Measurements from ENCODE around the gene ZBTB16. TPM values are rescaled to one million over a fixed set of nuclear protein-coding genes. Genes with fewer than 3 reads are reported as not detected.

Gene ZBTB16
- polyA plus RNA-seq, 2 donors, result 4.6 to 9.6 TPM

DNA sequence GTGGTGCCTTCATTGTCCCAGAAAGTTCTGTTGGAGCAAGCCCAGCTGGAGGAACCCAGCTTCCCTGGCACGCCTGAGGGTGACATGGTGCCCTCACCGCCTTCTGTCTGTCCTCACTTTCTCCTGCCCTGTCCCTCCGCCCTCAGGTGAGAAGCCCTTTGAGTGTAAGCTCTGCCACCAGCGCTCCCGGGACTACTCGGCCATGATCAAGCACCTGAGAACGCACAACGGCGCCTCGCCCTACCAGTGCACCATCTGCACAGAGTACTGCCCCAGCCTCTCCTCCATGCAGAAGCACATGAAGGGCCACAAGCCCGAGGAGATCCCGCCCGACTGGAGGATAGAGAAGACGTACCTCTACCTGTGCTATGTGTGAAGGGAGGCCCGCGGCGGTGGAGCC lies 190.7 kb downstream of the ZBTB16 start:
- no peaks in the 10 kb centered on the region for H3K27me3 ChIP-seq (ENCODE audit: control insufficient read depth in 1 of 2, insufficient read depth in 2 of 2, low read length in 2 of 2)
- WGBS, 2 donors, result 92 to 93% methylated on average over 17 of the region's 17 CpGs
- no peaks in the 10 kb centered on the region for H3K9me3 ChIP-seq (ENCODE audit: control insufficient read depth in 2 of 2, insufficient read depth in 1 of 2, low read depth in 1 of 2, low read length in 1 of 2)
- H3K27ac ChIP-seq (ENCODE audit: low read depth in 2 of 2, low read length in 1 of 2), result no peak overlapping the region
- H3K4me3 ChIP-seq (ENCODE audit: low read depth in 1 of 2, low read length in 2 of 2), result no peak overlapping the region
- peaks cover 3 to 17% of the 10 kb centered on the region in 2 donors for H3K36me3 ChIP-seq (ENCODE audit: control insufficient read depth in 2 of 2, insufficient read depth in 2 of 2, low read length in 1 of 2)
- H3K4me1 ChIP-seq (ENCODE audit: control insufficient read depth in 2 of 2, insufficient read depth in 2 of 2, low read length in 1 of 2), result no peaks in the 10 kb centered on the region

DNA sequence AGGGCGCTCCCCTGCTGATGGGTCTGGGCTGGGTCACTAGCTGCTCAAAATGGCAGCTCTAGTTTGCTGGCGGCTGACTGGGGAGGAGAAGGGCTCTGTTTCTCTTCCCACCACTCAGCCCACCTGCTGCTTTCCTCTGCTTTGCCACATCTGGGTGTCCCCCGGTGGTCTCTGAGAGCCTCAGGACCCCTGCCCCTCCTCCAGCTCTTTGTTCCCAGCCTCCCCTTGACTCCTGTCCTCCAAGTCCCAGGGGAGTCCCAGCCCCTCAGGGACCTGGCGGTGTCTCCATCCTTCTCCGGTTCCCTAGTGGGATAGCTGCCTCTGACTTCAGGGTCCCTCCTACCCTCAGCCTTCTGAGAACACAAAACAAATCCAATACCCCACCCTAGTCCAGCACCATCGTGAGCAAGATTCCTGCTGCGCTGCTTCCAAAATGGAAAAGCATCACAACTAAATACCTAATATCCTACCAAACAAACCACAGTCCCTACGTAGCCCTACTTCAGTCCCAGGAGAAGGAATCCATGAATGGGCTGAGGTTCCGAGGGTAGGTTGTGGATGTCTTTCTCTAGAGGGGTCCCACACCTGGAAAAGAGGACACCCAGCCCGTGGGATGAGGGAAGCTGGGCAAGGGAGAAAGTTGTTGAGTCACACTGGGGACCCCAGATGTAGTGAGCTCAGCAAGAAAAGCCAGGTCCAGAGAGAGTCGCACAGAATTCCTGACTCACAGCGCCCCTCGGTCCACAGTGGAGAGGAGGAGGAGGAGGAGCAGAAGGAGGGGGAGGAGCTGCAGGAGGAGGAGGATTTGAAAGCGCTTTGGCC lies 191.7 kb downstream of the ZBTB16 start:
- Histone ChIP-seq H3K27me3 (ENCODE audit: control insufficient read depth in 1 of 2, insufficient read depth in 2 of 2, low read length in 2 of 2) (no peaks in the 10 kb centered on the region), H3K27ac (ENCODE audit: low read depth in 2 of 2, low read length in 1 of 2) (no peak overlapping the region), H3K9me3 (ENCODE audit: control insufficient read depth in 2 of 2, insufficient read depth in 1 of 2, low read depth in 1 of 2, low read length in 1 of 2) (no peaks in the 10 kb centered on the region), H3K4me3 (ENCODE audit: low read depth in 1 of 2, low read length in 2 of 2) (no peak overlapping the region), H3K36me3 (ENCODE audit: control insufficient read depth in 2 of 2, insufficient read depth in 2 of 2, low read length in 1 of 2) (peaks cover 3 to 17% of the 10 kb centered on the region in 2 donors), H3K4me1 (ENCODE audit: control insufficient read depth in 2 of 2, insufficient read depth in 2 of 2, low read length in 1 of 2) (no peaks in the 10 kb centered on the region)
- 85% methylated on average over 13 to 14 of the region's 14 CpGs for WGBS, 2 donors

DNA sequence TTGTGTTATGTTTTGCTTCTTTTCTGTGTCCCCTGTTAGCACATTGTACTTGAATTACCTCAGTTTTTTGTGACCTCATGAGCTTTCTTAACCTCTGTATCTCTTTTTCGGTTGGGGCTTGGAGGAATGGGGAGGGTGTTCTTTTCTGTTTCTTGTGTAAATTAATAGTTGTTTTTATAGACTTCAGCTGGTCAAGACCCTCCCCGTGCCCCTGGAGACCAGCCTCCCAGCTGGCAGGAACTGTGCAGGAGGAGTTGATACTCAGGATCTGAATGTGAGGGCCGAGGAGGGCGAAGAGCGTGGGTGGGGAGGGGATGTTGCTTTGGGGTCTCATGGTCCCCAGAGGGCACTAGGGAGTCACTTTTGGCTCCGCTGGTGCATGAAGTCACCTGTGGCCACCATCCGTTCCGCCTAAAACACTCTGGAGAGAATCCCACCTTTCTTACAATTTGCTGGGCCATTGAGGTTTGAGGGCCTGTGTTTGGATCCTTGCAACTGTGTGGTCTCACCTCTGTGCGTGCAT lies 192.4 kb downstream of the ZBTB16 start:
- Histone ChIP-seq H3K27ac (ENCODE audit: low read depth in 2 of 2, low read length in 1 of 2) (peak overlapping the region in 1 of 2 donors; percentile 39), H3K4me1 (ENCODE audit: control insufficient read depth in 2 of 2, insufficient read depth in 2 of 2, low read length in 1 of 2) (no peaks in the 10 kb centered on the region), H3K9me3 (ENCODE audit: control insufficient read depth in 2 of 2, insufficient read depth in 1 of 2, low read depth in 1 of 2, low read length in 1 of 2) (no peaks in the 10 kb centered on the region), H3K27me3 (ENCODE audit: control insufficient read depth in 1 of 2, insufficient read depth in 2 of 2, low read length in 2 of 2) (no peaks in the 10 kb centered on the region), H3K36me3 (ENCODE audit: control insufficient read depth in 2 of 2, insufficient read depth in 2 of 2, low read length in 1 of 2) (peaks cover 3 to 14% of the 10 kb centered on the region in 2 donors), H3K4me3 (ENCODE audit: low read depth in 1 of 2, low read length in 2 of 2) (no peak overlapping the region)
- WGBS, 2 donors, result 80 to 81% methylated on average over 9 of the region's 9 CpGs

DNA sequence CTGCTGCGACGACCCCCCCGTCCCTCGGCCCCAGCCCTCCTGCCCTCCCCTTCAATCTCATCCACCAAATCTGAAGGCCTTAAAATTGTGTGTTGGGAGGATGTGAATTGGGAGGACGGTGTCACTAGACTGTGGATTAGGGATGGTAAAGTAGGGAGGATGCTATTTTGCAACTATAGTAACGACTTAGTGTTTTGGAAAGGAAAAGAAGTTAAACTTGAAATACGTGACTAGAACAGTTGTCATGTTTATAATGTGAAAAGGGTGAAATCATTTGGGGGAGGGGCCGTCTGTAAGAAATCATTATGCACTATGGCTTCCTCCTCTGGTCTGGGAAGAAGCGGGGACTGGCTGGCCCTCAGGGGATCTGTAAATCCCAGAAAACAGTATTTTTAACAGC lies 193.3 kb downstream of the ZBTB16 start:
- peaks cover 0 to 2% of the 10 kb centered on the region in 2 donors for H3K4me1 ChIP-seq (ENCODE audit: control insufficient read depth in 2 of 2, insufficient read depth in 2 of 2, low read length in 1 of 2)
- no peaks in the 10 kb centered on the region for H3K9me3 ChIP-seq (ENCODE audit: control insufficient read depth in 2 of 2, insufficient read depth in 1 of 2, low read depth in 1 of 2, low read length in 1 of 2)
- no peak overlapping the region for H3K4me3 ChIP-seq (ENCODE audit: low read depth in 1 of 2, low read length in 2 of 2)
- H3K27ac ChIP-seq (ENCODE audit: low read depth in 2 of 2, low read length in 1 of 2), result peak overlapping the region in 1 of 2 donors; percentile 46
- 69 to 74% methylated on average over 9 of the region's 9 CpGs for WGBS, 2 donors
- peaks cover 3 to 8% of the 10 kb centered on the region in 2 donors for H3K36me3 ChIP-seq (ENCODE audit: control insufficient read depth in 2 of 2, insufficient read depth in 2 of 2, low read length in 1 of 2)
- no peaks in the 10 kb centered on the region for H3K27me3 ChIP-seq (ENCODE audit: control insufficient read depth in 1 of 2, insufficient read depth in 2 of 2, low read length in 2 of 2)

DNA sequence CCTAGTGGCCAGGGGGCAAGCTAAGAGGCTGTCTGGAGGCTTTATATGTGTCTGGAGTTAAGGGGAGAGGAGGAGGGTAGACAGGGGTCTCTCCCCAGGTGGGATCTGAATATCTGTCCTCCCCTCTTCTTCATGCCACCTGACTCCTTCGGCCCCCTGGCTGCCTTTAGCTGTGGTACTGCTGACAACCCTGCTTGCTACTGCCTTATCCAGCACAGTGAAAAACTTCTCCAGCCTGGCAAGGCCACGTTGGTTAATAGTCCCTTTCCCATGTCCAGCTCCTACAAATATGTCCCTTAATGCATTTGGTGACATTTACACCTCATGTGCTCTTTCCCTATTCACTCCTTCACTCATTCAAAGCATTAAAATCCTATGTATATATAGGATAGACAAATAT lies 194.3 kb downstream of the ZBTB16 start:
- H3K36me3 ChIP-seq (ENCODE audit: control insufficient read depth in 2 of 2, insufficient read depth in 2 of 2, low read length in 1 of 2), result peaks cover 3 to 8% of the 10 kb centered on the region in 2 donors
- H3K4me3 ChIP-seq (ENCODE audit: low read depth in 1 of 2, low read length in 2 of 2), result no peak overlapping the region
- no peaks in the 10 kb centered on the region for H3K9me3 ChIP-seq (ENCODE audit: control insufficient read depth in 2 of 2, insufficient read depth in 1 of 2, low read depth in 1 of 2, low read length in 1 of 2)
- H3K27ac ChIP-seq (ENCODE audit: low read depth in 2 of 2, low read length in 1 of 2), result no peak overlapping the region
- no peaks in the 10 kb centered on the region for H3K27me3 ChIP-seq (ENCODE audit: control insufficient read depth in 1 of 2, insufficient read depth in 2 of 2, low read length in 2 of 2)
- WGBS, 2 donors, result 76 to 85% methylated on average over 2 of the region's 2 CpGs
- peaks cover 0 to 10% of the 10 kb centered on the region in 2 donors for H3K4me1 ChIP-seq (ENCODE audit: control insufficient read depth in 2 of 2, insufficient read depth in 2 of 2, low read length in 1 of 2)

DNA sequence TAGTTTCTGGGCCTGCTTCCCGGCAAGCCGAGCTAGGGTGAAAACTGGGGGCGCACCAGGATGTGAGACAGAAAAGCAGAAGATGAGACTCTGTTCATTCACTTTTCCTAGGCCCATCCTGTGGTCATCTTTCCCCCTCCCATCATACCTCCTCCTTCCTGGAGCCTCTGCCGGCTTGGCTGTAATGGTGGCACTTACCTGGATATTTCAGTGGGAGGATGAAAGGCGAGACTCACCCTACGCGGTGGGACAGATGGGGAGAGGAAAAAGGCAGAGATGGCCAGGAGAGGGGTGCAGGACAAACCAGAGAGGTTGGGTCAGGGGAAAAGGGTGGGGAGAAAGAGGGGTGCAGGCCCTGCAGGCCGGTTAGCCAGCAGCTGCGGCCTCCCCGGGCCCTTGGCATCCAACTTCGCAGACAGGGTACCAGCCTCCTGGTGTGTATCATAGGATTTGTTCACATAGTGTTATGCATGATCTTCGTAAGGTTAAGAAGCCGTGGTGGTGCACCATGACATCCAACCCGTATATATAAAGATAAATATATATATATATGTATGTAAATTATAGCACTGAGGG lies 195.1 kb downstream of the ZBTB16 start:
- H3K27me3 ChIP-seq (ENCODE audit: control insufficient read depth in 1 of 2, insufficient read depth in 2 of 2, low read length in 2 of 2), result no peaks in the 10 kb centered on the region
- H3K36me3 ChIP-seq (ENCODE audit: control insufficient read depth in 2 of 2, insufficient read depth in 2 of 2, low read length in 1 of 2), result peaks cover 3 to 8% of the 10 kb centered on the region in 2 donors
- H3K4me1 ChIP-seq (ENCODE audit: control insufficient read depth in 2 of 2, insufficient read depth in 2 of 2, low read length in 1 of 2), result peaks cover 0 to 10% of the 10 kb centered on the region in 2 donors
- H3K9me3 ChIP-seq (ENCODE audit: control insufficient read depth in 2 of 2, insufficient read depth in 1 of 2, low read depth in 1 of 2, low read length in 1 of 2), result no peaks in the 10 kb centered on the region
- 91 to 92% methylated on average over 14 of the region's 14 CpGs for WGBS, 2 donors
- H3K4me3 ChIP-seq (ENCODE audit: low read depth in 1 of 2, low read length in 2 of 2), result no peak overlapping the region
- no peak overlapping the region for H3K27ac ChIP-seq (ENCODE audit: low read depth in 2 of 2, low read length in 1 of 2)

DNA sequence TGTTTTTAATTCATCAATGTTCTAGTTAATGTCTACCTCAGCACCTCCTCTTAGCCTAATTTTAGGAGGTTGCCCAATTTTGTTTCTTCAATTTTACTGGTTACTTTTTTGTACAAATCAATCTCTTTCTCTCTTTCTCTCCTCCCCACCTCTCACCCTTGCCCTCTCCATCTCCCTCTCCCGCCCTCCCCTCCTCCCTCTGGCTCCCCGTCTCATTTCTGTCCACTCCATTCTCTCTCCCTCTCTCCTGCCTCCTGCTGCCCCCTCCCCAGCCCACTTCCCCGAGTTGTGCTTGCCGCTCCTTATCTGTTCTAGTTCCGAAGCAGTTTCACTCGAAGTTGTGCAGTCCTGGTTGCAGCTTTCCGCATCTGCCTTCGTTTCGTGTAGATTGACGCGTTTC lies 195.8 kb downstream of the ZBTB16 start:
- Histone ChIP-seq H3K4me1 (ENCODE audit: control insufficient read depth in 2 of 2, insufficient read depth in 2 of 2, low read length in 1 of 2) (peaks cover 0 to 10% of the 10 kb centered on the region in 2 donors), H3K4me3 (ENCODE audit: low read depth in 1 of 2, low read length in 2 of 2) (no peak overlapping the region), H3K9me3 (ENCODE audit: control insufficient read depth in 2 of 2, insufficient read depth in 1 of 2, low read depth in 1 of 2, low read length in 1 of 2) (no peaks in the 10 kb centered on the region), H3K36me3 (ENCODE audit: control insufficient read depth in 2 of 2, insufficient read depth in 2 of 2, low read length in 1 of 2) (peaks cover under 1 to 5% of the 10 kb centered on the region in 2 donors), H3K27me3 (ENCODE audit: control insufficient read depth in 1 of 2, insufficient read depth in 2 of 2, low read length in 2 of 2) (no peaks in the 10 kb centered on the region), H3K27ac (ENCODE audit: low read depth in 2 of 2, low read length in 1 of 2) (no peak overlapping the region)
- 91 to 92% methylated on average over 11 of the region's 11 CpGs for WGBS, 2 donors

DNA sequence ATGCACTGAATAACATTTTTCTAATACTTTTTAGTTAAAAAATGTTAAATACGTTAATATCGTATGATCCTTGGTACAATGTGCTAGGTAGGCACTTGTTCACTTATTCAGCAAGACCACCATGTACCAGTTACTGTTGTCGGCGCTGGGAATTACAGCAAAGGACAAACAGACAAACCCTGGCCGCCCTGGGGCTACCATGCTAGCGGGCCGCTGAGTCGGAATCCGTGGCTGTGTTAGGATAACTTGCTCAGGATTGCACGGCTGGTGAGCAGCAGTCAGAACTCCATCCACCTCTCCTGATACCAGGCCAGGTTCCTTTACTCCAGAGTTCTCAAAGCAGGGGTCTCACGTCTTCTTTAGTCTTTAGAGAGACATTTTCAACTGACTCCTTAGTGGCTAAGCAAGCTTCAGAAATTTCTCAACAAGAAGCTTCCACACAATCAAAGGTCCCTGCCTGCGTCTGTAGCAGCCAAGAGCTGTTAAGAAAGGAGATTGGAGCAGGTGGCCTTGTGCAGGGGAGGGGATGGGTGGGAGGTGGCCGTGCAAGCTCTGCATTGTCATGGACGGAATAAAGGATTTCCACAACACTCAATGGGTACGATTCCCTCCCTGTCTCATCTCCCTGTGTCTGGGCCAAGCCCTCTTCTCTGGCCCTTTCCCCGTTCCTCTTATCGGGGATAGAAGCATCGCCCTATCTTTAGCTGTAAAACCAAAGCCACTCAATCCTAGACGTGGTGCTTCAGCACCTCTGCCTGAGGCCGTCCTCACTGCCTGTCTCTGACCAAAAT lies 196.9 kb downstream of the ZBTB16 start:
- Histone ChIP-seq H3K27ac (ENCODE audit: low read depth in 2 of 2, low read length in 1 of 2) (peak overlapping the region in 1 of 2 donors; percentile 25), H3K36me3 (ENCODE audit: control insufficient read depth in 2 of 2, insufficient read depth in 2 of 2, low read length in 1 of 2) (peaks cover 0 to 3% of the 10 kb centered on the region in 2 donors), H3K27me3 (ENCODE audit: control insufficient read depth in 1 of 2, insufficient read depth in 2 of 2, low read length in 2 of 2) (no peaks in the 10 kb centered on the region), H3K4me3 (ENCODE audit: low read depth in 1 of 2, low read length in 2 of 2) (no peak overlapping the region), H3K9me3 (ENCODE audit: control insufficient read depth in 2 of 2, insufficient read depth in 1 of 2, low read depth in 1 of 2, low read length in 1 of 2) (no peaks in the 10 kb centered on the region), H3K4me1 (ENCODE audit: control insufficient read depth in 2 of 2, insufficient read depth in 2 of 2, low read length in 1 of 2) (peaks cover 0 to 10% of the 10 kb centered on the region in 2 donors)
- WGBS, 2 donors, result 88 to 89% methylated on average over 20 of the region's 20 CpGs

DNA sequence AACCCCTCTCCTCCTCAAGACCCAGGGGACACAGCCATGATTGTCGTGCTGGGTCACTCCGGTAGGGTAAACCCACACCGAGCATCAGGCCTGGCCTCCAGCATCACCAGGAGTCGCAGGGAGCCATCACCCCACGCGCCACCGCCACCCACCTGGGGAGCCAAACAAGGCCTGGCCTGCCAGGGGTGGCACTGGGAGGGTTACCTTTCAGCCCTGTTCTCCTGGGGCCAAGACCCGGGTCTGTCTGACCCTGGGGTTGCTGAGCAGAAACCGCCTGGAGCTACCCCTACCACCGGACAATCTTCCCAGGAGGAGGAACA lies 197.4 kb downstream of the ZBTB16 start:
- Histone ChIP-seq H3K27ac (ENCODE audit: low read depth in 2 of 2, low read length in 1 of 2) (peak overlapping the region; percentile 22 to 25), H3K4me1 (ENCODE audit: control insufficient read depth in 2 of 2, insufficient read depth in 2 of 2, low read length in 1 of 2) (peaks cover 0 to 10% of the 10 kb centered on the region in 2 donors), H3K27me3 (ENCODE audit: control insufficient read depth in 1 of 2, insufficient read depth in 2 of 2, low read length in 2 of 2) (no peaks in the 10 kb centered on the region), H3K4me3 (ENCODE audit: low read depth in 1 of 2, low read length in 2 of 2) (no peak overlapping the region), H3K36me3 (ENCODE audit: control insufficient read depth in 2 of 2, insufficient read depth in 2 of 2, low read length in 1 of 2) (no peaks in the 10 kb centered on the region), H3K9me3 (ENCODE audit: control insufficient read depth in 2 of 2, insufficient read depth in 1 of 2, low read depth in 1 of 2, low read length in 1 of 2) (no peaks in the 10 kb centered on the region)
- WGBS, 2 donors, result 90 to 91% methylated on average over 10 of the region's 10 CpGs
